GM21576 (cell line): Measurements from ENCODE around the gene XKR8.
"Not testable (repeated sequence)": the region's sequence is repeated elsewhere in the genome, so short reads cannot be mapped to it uniquely, and the experiment has no call there.

ENCODE experiments used
- ATAC-seq: cut with Tn5 transposase; IDR thresholded peaks from one replicate; pipeline ENCODE4 v1.9.1; 2021; ENCODE audit warnings: mild to moderate bottlenecking, moderate library complexity; ENCODE audit not compliant: unreplicated experiment

The XKR8 gene

DNA sequence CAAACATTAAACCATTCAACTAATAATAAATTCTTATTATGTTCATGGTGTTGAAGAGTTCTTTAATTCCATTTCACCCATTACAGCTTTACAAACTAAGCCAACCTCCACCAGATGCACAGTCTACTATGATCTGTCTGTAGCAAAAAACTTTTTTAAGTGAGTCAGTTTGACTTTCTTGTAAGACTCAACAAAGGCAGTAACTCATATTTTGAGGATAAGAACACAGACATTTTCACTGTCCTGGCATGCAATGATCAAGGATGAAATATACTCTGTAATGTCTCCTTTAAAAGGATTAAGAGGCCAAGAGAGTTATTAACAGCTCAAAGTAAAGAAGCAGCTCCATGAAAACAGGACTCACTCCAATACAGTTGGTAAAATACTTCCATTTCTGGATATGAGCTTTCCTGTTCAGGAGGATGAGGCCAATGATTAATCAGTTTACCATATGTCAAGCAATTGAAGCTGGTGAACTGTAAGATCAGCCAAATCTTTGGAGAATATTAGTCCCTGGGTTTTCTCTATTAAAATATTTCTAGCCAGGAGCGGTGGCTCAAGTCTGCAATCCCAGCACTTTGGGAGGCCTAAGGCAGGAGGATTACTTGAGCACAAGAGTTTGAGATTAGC, 20.6 kb downstream of the XKR8 start:
- no peak for ATAC-seq

- ATAC-seq: no peak
Observed at GRCh38 chr1:27981145-27981544, 21.4 kb downstream of the XKR8 start.

DNA sequence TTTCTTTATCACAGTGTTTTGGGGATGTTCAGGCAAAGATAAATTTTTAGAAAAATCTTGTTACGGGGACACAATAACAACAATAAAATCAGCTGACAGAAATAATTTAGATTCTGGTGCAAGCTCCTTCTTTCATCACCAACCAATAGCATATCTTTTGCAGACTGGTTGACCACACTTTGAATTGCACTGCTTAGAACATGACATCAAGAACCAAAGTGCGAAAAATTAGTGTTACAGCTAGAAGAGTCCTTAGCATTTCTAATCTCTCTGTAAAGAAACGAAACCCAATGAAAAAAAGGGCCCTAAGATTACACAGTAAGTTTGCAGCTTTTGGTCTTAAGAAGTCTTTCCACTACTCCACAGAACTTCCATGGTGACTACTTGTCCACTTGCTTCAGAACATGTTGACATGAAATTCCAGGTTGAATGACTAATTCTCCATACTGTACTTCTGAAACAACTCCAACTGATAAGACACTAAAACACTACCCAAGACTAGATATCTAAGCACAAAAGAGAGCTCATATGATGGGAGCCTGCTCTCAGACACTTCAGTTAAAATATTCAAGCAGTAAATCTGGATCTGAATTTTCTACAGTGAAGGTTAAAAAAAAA, 31.3 kb downstream of the XKR8 start:
- ATAC-seq: no peak

DNA sequence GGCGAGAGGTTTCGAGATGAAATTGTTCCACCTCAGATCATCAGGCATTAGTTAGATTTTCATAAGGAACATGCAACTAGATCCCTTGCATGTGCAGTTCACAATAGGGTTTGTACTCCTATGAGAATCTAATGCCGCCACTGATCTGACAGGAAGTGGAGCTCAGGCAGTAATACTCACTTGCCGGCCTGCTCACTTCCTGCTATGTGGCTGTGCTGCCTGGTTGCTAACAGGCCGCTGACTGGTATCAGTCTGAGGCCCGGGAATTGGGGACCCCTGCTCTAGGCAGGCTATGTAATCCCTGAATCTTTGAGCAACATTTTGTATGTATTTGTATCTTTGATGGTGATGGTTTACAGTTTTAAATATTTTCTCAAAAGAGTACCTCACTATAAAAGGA, 32.5 kb downstream of the XKR8 start:
- ATAC-seq: no peak

GRCh38 chr1:27993241-27993640, 33.5 kb downstream of the XKR8 start:
- no peak for ATAC-seq

GRCh38 chr1:27994060-27994459, 34.3 kb downstream of the XKR8 start:
- no peak for ATAC-seq

GRCh38 chr1:27994526-27994925, 34.8 kb downstream of the XKR8 start:
- not testable (repeated sequence) for ATAC-seq

- no peak for ATAC-seq
Observed at GRCh38 chr1:27999055-27999454, 39.3 kb downstream of the XKR8 start.

- ATAC-seq: no peak
Observed at GRCh38 chr1:28002600-28002999, 42.8 kb downstream of the XKR8 start.

DNA sequence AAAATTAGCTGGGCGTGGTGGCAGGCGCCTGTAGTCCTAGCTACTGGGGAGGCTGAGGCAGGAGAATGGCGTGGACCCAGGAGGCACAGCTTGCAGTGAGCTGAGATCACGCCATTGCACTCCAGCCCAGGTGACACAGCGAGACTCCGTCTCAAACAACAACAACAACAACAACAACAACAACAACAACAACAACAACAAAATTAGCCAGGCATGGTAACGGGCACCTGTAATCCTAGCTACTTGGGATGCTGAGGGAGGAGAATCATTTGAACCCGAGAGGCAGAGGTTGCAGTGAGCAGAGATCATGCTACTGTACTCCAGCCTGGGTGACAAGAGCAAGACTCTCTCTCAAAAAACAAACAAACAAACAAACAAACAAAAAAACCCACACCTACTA, 43.3 kb downstream of the XKR8 start:
- not testable (repeated sequence) for ATAC-seq

GRCh38 chr1:28010969-28011368, 51.2 kb downstream of the XKR8 start:
- no peak for ATAC-seq
